Neural cell (in vitro differentiated cells): Measurements from ENCODE around the gene SLC9B2. TPM values are rescaled to one million over a fixed set of nuclear protein-coding genes. Genes with fewer than 3 reads are reported as not detected.

ENCODE experiments used
- H2AFZ ChIP-seq: fragments of 200-600, 300-800 bp; sonication (generic), shearing (Covaris generic); 2 replicates; pipeline ENCODE4 v1.6.0; 2014; ENCODE audit warnings: low read depth, mild to moderate bottlenecking, antibody characterized with exemption, low read length, moderate library complexity
- H3F3A ChIP-seq: fragments of 200-600 bp; shearing (Covaris generic); 2 replicates; pipeline ENCODE4 v1.6.1; 2016; ENCODE audit warnings: mild to moderate bottlenecking, moderate library complexity, mixed read lengths, antibody characterized with exemption, low read length; ENCODE audit not compliant: insufficient read depth, poor library complexity, severe bottlenecking
- H3K27ac ChIP-seq: fragments of 200-600, 300-800 bp; sonication (generic), shearing (Covaris generic); 2 replicates; pipeline ENCODE4 v1.5.1; 2014; ENCODE audit warnings: mild to moderate bottlenecking, low read length, moderate library complexity
- H3K27me3 ChIP-seq: fragments of 300-800, 200-600 bp; sonication (generic), shearing (Covaris generic); 2 replicates; pipeline ENCODE4 v1.6.0; 2014; ENCODE audit warnings: mild to moderate bottlenecking, low read depth, low read length, moderate library complexity; ENCODE audit not compliant: insufficient read depth
- H3K36me3 ChIP-seq: fragments of 300-800, 200-600 bp; sonication (generic), shearing (Covaris generic); 2 replicates; pipeline ENCODE4 v1.5.1; 2014; ENCODE audit warnings: mild to moderate bottlenecking, antibody characterized with exemption, low read length, moderate library complexity; ENCODE audit not compliant: insufficient read depth
- H3K4me2 ChIP-seq: fragments of 300-800, 200-600 bp; sonication (generic), shearing (Covaris generic); 2 replicates; pipeline ENCODE4 v1.6.0; 2014; ENCODE audit warnings: mild to moderate bottlenecking, low read length
- H3K4me3 ChIP-seq: fragments of 300-800, 200-600 bp; sonication (generic), shearing (Covaris generic); 2 replicates; pipeline ENCODE4 v1.5.1; 2014; ENCODE audit warnings: mild to moderate bottlenecking, low read length, moderate library complexity
- H3K79me2 ChIP-seq: fragments of 200-600 bp; shearing (Covaris generic); replicated peaks from 2 replicates; pipeline ENCODE4 v1.6.0; 2014; ENCODE audit warnings: mild to moderate bottlenecking, low read length, moderate library complexity; ENCODE audit not compliant: insufficient read depth
- H3K9ac ChIP-seq: fragments of 300-800, 200-600 bp; sonication (generic), shearing (Covaris generic); 2 replicates; pipeline ENCODE4 v1.6.1; 2016; ENCODE audit warnings: mild to moderate bottlenecking, low read length, mixed read lengths
- H3K9me2 ChIP-seq: fragments of 200-600 bp; shearing (Covaris generic); 2 replicates; pipeline ENCODE4 v1.6.1; 2016; ENCODE audit warnings: mild to moderate bottlenecking, low read length, mixed read lengths; ENCODE audit not compliant: insufficient read depth
- H3K9me3 ChIP-seq: fragments of 200-600, 300-800 bp; sonication (generic), shearing (Covaris generic); 2 replicates; pipeline ENCODE4 v1.6.1; 2016; ENCODE audit warnings: mild to moderate bottlenecking, mixed run types, low read length, moderate library complexity, mixed read lengths
- H4K20me1 ChIP-seq: fragments of 200-600 bp; shearing (Covaris generic); 2 replicates; pipeline ENCODE4 v1.6.1; 2016; ENCODE audit warnings: mild to moderate bottlenecking, mixed run types; ENCODE audit not compliant: insufficient read depth
- CTCF ChIP-seq: fragments of 450-650 bp; IDR thresholded peaks from 2 replicates; pipeline ENCODE4 v1.5.1; 2014; ENCODE audit warnings: antibody characterized with exemption, mild to moderate bottlenecking, moderate library complexity; ENCODE audit not compliant: poor library complexity, severe bottlenecking
- EP300 ChIP-seq: fragments of 450-650 bp; conservative IDR thresholded peaks from 2 replicates; pipeline ENCODE4 v1.6.1; 2014; ENCODE audit warnings: antibody characterized with exemption, mild to moderate bottlenecking, moderate library complexity; ENCODE audit not compliant: poor library complexity, severe bottlenecking
- EZH2 ChIP-seq: fragments of 200-600, 300-800 bp; shearing (Covaris generic), sonication (generic); IDR thresholded peaks from 2 replicates; pipeline ENCODE4 v1.6.1; 2014; ENCODE audit warnings: antibody characterized with exemption, low read length, borderline replicate concordance, mild to moderate bottlenecking; ENCODE audit not compliant: insufficient read depth, poor library complexity, severe bottlenecking
- MXI1 ChIP-seq: fragments of 450-650 bp; conservative IDR thresholded peaks from 2 replicates; pipeline ENCODE4 v1.6.1; 2014; ENCODE audit warnings: antibody characterized with exemption, mild to moderate bottlenecking; ENCODE audit not compliant: poor library complexity, severe bottlenecking
- POLR2AphosphoS5 ChIP-seq: IDR thresholded peaks from 2 replicates; pipeline ENCODE4 v1.6.1; 2012
- RAD21 ChIP-seq: fragments of 450-650 bp; conservative IDR thresholded peaks from 2 replicates; pipeline ENCODE4 v1.6.1; 2014; ENCODE audit warnings: antibody characterized with exemption, mild to moderate bottlenecking, moderate library complexity
- REST ChIP-seq: IDR thresholded peaks from 2 replicates; pipeline ENCODE4 v1.6.1; 2012; ENCODE audit warnings: borderline replicate concordance
- SMC3 ChIP-seq: fragments of 450-650 bp; conservative IDR thresholded peaks from 2 replicates; pipeline ENCODE4 v1.6.1; 2014; ENCODE audit warnings: antibody characterized with exemption, mild to moderate bottlenecking, moderate library complexity; ENCODE audit not compliant: poor library complexity
- TAF1 ChIP-seq: IDR thresholded peaks from 2 replicates; pipeline ENCODE4 v1.6.1; 2012; ENCODE audit warnings: low read depth
- polyA plus RNA-seq: library from polyadenylated mRNA; depleted of rRNA; stranded (reverse); fragments of >200 nt; gene quantifications from 2 replicates; pipeline ENCODE4 v1.2.3, GENCODE V29; 2014

The SLC9B2 gene
- polyA plus RNA-seq, 1 donor from 2014 or later, result 46.3 TPM

- H3K27ac ChIP-seq, result no peak overlapping the region
- no peaks in the 10 kb centered on the region for H3F3A ChIP-seq
- H3K27me3 ChIP-seq, result no peaks in the 10 kb centered on the region
- no peak overlapping the region for H2AFZ ChIP-seq
- H3K4me2 ChIP-seq, result no peak overlapping the region
- peaks cover 11% of the 10 kb centered on the region for H3K79me2 ChIP-seq
- no peaks in the 10 kb centered on the region for H3K36me3 ChIP-seq
- H3K9me3 ChIP-seq, result no peaks in the 10 kb centered on the region
- no peak overlapping the region for H3K4me3 ChIP-seq
- no peak overlapping the region for H3K9ac ChIP-seq
- H4K20me1 ChIP-seq, result no peaks in the 10 kb centered on the region
- TF ChIP-seq TAF1 (no peak), REST (no peak), EZH2 (no peak), POLR2AphosphoS5 (no peak), SMC3 (no peak), MXI1 (no peak), CTCF (no peak), EP300 (no peak), RAD21 (no peak)
- no peaks in the 10 kb centered on the region for H3K9me2 ChIP-seq
These were observed 20.6 kb upstream of the SLC9B2 start for GRCh38 chr4:103097112-103097511.

GRCh38 chr4:103095080-103095479 is 18.5 kb upstream of the SLC9B2 start:
- Histone ChIP-seq H3K4me2 (no peak overlapping the region), H3F3A (no peaks in the 10 kb centered on the region), H3K9ac (no peak overlapping the region), H3K9me3 (no peaks in the 10 kb centered on the region), H4K20me1 (no peaks in the 10 kb centered on the region), H3K4me3 (no peak overlapping the region), H3K27me3 (no peaks in the 10 kb centered on the region), H3K36me3 (no peaks in the 10 kb centered on the region), H3K27ac (no peak overlapping the region), H3K9me2 (no peaks in the 10 kb centered on the region), H3K79me2 (peaks cover 11% of the 10 kb centered on the region), H2AFZ (no peak overlapping the region)
- no peak for TF ChIP-seq EP300

- TF ChIP-seq POLR2AphosphoS5 (no peak), RAD21 (no peak), EZH2 (no peak), EP300 (no peak), CTCF (no peak), MXI1 (no peak)
These were observed 15.7 kb upstream of the SLC9B2 start for GRCh38 chr4:103092245-103092644.

More at GRCh38 chr4:103092245-103092644, 15.7 kb upstream of the SLC9B2 start:
- Histone ChIP-seq H3K27me3 (no peaks in the 10 kb centered on the region), H3K9me3 (no peaks in the 10 kb centered on the region), H3K9me2 (no peaks in the 10 kb centered on the region), H4K20me1 (no peaks in the 10 kb centered on the region), H3K4me3 (no peak overlapping the region), H3K36me3 (no peaks in the 10 kb centered on the region), H3K9ac (no peak overlapping the region), H3F3A (no peaks in the 10 kb centered on the region), H3K79me2 (no peaks in the 10 kb centered on the region), H2AFZ (no peak overlapping the region), H3K27ac (no peak overlapping the region), H3K4me2 (no peak overlapping the region)
